ENCODE data around the gene RIN3.

- TF ChIP-seq CTCF (IDR thresholded peaks at IDR 0.05) (no peak), POLR2A (IDR thresholded peaks at IDR 0.05) (no peak)
These were observed 82.8 kb downstream of the RIN3 start for GRCh38 chr14:92596331-92596907.

Data from adrenal gland (tissue), 5 donors.